Measurements from ENCODE around the gene BMAL2.

DNA sequence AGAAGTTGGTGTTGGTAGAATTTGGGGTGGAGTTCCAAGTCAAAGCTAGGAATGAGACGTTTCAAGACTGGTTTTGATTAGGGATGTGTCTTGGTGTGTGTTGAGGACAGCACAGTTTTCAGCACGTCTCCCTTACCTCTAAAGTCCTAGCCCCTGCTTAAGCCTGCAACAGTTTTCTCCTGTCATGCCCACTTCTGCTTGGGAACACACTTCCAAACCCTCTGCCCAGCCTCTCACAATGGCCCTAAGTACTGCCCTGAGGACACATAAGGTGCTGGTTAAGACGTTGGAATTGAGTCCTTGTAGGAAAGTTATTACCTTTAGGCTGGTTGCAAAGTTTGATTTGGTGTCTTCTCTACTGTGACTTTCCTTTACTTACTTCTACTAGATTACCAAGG lies 710 bp upstream of the BMAL2 start:
- TF ChIP-seq SUZ12 (IDR thresholded peaks at IDR 0.05; ENCODE audit: extremely low read depth, insufficient read depth, insufficient read length) (no peak), YY1 (IDR thresholded peaks at IDR 0.05; ENCODE audit: insufficient read depth, insufficient read length) (no peak), ZNF274 (IDR thresholded peaks at IDR 0.05; ENCODE audit: low read depth, low read length) (no peak)

Measured in NT2/D1 (cell line).